HG03342 (cell line): ENCODE data around the gene TMEM126A.
A peak's percentile ranks its signal among the peaks of the same experiment; 100 is the strongest.
"Not testable (repeated sequence)": the region's sequence is repeated elsewhere in the genome, so short reads cannot be mapped to it uniquely, and the experiment has no call there.

ENCODE experiments used
- ATAC-seq: cut with Tn5 transposase; IDR thresholded peaks from one replicate; pipeline ENCODE4 v1.9.1; 2021; ENCODE audit warnings: mild to moderate bottlenecking, moderate library complexity; ENCODE audit not compliant: unreplicated experiment

TMEM126A gene

GRCh38 chr11:85656777-85657176 is 9.0 kb downstream of the TMEM126A start:
- ATAC-seq = no peak

DNA sequence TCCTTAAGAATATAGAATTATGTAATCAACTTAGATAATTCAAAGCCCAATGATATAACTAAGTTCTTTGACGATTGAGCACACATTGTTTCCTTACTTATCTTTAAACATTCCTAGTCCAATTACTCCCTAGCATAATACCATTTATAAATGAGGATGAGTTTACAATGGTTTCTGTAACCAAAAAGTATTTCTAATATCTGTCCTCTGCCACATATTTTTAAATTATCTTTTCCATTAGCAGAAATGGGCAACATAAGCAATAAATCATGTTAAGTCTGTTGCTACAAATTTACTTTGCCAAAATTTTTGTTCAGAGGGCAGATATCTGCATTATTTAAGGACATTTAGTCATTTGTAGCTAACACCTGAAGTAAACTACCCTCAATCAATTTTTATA is 10.4 kb downstream of the TMEM126A start:
- no peak for ATAC-seq

DNA sequence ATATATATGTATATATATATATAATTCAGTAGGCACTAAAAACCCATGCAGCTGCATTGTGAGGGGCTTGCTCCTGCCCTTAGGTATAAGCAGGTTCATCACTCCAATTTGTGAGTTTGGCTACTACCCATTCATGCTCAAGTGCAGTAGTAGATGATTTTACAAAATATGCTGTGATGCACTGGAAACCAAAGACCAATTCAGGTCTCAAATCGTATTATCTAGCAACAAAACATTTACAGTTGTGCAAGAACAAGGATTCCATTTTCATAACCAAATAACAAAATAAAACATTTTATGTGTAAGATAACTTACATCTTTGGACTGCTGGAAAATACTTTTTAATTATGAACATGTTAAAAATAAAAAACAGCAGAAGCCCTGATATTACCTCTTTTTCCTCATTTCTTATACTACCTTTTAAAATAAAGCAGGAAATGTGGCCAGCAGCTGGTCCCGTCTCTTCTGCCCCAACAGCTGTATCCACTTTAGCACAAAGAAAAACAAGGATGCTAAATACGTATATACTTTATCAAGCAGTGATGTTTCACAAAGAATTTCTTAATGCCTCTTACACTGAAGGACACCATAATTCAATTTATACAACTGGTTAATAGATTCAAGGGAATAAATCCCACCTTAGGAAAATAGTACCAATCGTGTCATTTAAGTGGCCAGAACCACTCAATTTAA is 14.4 kb downstream of the TMEM126A start:
- no peak for ATAC-seq

DNA sequence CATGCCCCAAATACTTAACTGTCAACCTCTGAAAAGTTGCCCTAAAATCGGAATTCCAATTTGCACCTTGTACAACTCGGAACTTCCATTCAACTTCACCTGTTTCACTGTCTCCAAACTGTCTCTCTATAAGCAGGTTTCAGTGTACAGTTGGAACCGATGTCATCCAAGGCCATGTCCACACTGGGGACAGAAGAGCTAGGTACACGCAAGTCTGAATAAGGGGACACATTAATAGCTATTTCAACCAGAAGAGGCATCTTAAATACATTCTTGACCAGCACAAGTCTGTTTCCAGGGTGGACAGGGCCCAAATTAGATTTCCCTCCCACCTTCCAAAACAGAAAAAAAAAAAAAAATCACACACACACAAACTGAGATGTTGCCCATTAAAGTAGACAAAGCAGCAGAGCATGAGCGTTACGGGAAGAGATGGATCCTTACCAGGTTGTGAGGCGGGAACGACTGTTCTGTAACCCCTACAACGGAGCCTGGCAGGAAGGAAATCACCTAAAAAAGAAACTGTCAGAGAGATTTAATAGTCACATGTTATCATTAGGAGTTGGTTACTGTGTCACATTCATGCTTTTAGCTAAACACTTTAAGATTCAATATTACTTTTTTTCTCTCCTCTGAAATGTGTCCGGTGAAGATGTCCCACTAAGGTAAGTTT is 15.4 kb downstream of the TMEM126A start:
- ATAC-seq = no peak

DNA sequence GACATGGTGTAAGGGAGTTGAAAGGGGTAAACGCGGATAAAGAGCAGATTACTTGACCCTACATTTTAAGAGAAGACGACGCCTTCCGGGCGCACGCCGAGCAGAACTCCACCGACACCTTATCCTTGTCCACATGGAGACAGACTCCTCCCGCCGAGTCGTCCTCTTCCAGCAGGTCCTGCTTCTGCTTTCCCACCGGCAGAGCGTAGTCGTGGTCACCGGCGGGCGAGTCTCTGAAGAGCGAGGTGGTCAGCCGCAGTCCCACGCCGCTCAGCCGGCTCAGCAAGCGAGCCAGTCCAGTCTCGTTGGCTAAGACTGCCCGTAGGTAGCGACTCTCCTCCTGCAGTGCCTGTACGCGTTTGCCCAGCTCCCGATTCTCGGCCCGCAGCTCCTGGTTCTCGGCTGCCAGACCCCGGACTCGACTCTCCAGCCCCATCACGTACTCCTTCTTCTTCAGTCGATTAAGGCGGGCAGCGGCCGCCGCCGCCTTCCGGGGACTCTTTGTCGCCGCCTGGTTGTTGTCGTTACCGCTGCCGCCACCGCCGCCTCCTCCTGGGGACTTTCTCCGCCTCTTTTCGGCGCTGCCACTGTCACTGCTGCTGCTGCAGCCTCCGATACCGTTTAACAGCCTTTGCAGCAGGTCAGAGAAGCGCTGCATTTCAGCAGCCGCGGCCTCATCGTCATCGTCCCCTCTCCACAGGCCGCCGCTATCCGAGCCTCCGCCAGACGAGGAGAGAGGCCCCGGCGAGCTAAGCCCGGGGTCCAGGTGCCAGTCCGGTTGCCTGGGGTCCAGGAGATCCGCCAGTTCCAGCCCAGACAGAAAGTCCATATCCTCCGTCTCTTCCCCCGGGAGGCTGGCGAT is 16.2 kb downstream of the TMEM126A start:
- peak; percentile 70 for ATAC-seq

GRCh38 chr11:85664615-85665481 is 17.1 kb downstream of the TMEM126A start, which contains the start of gene CREBZF:
Gene CREBZF, minus strand, starts transcription at chr11:85665129. Its CDS starts 254 bp downstream, at chr11:85664875.
- ATAC-seq = peak; percentile 87

DNA sequence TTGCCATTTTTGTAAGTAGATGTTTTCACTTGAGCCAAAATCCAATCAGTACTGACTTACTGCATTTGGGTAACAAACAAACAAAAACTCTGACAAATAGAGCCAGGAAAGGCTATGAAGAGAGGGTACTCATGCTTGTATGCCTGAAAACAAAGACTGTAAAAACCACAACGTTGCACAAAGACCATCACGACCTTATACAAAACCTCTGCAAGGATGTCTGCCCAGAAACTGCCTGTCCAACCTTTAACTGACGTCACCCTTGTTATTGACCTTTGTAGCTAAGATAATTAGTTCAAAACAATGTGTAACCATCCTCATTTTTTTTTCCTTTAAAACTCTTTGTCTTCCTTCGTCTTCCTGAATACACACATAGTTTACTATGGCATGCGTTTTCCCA is 18.0 kb downstream of the TMEM126A start:
- ATAC-seq = no peak

- ATAC-seq = no peak
These were observed 18.9 kb downstream of the TMEM126A start for GRCh38 chr11:85666687-85667086.

DNA sequence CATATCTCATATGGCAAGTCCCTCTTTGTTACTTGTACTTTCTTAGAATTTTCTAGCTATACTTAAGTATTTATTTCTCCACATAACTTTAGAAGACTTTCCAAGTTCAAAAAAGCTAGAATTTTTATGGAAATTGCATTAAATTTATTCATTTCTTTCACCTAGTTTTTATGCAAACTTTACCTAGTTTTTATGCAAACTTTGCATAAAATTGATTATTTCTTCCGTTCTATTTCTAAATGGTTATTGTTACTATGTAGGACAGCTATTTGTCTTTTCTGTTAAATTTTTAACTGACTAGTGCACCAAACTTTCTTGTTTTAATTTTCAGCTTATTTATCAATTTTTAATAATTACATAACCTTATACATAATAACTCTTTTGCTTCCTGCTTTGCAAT is 20.4 kb downstream of the TMEM126A start:
- no peak for ATAC-seq

GRCh38 chr11:85670949-85671663 is 23.3 kb downstream of the TMEM126A start:
- not testable (repeated sequence) for ATAC-seq

GRCh38 chr11:85672105-85672902 is 24.5 kb downstream of the TMEM126A start:
- no peak for ATAC-seq

DNA sequence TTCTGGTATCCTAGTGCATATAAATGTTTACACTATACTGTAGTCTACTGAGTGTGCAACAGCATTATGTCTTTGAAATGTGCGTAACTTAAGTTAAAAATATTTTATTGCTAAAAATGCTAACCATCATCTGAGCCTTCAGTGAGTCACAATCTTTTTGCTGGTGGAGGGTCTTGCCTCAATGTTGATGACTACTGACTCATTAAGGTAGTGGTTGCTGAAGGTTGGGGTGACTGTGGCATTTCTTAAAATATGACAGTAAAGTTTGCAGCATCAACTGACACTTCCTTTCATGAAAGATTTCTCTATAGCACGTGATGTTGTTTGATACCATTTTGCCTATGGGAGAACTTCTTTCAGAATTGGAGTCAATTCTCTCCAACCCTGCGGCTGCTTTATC is 25.6 kb downstream of the TMEM126A start:
- ATAC-seq = no peak

DNA sequence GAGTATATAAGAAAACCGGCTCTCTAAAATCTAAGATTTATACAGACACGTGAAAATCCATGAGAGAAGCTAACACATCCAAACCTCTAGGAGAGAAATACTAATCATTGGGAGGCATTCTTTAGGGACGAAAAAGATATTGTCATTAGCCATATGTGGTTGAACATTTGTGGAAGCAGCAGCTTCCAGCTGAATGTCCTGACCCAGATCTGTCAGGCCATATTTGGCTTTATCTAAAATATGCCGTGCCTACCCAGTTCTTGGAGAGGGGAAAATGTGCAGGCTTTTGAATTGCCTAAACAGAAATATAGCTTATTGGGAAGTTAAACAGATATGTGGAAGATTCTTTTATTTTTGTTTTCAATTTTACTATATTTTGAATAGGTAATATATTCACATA is 31.8 kb downstream of the TMEM126A start:
- no peak for ATAC-seq

DNA sequence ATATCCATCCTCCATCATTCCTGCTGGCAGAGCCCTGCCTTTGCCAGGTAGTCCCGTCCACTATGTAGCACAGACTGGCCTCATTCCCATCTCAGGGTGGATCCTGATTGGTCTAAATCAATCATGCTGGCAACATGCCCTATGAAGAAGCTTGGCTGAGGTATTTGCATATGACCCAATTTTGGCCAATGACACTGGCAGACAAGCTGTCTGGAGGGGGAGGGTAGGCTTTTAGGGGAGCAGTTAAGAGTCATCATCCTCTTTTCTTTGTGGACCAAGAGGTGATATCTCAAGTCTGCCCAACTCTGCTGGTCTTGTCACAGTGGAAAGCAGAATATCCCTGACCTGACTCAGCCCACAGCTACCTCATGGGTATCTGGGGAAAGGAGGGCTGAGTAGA is 33.1 kb downstream of the TMEM126A start:
- no peak for ATAC-seq

GRCh38 chr11:85682330-85683305 is 34.9 kb downstream of the TMEM126A start:
- ATAC-seq = peak; percentile 85

DNA sequence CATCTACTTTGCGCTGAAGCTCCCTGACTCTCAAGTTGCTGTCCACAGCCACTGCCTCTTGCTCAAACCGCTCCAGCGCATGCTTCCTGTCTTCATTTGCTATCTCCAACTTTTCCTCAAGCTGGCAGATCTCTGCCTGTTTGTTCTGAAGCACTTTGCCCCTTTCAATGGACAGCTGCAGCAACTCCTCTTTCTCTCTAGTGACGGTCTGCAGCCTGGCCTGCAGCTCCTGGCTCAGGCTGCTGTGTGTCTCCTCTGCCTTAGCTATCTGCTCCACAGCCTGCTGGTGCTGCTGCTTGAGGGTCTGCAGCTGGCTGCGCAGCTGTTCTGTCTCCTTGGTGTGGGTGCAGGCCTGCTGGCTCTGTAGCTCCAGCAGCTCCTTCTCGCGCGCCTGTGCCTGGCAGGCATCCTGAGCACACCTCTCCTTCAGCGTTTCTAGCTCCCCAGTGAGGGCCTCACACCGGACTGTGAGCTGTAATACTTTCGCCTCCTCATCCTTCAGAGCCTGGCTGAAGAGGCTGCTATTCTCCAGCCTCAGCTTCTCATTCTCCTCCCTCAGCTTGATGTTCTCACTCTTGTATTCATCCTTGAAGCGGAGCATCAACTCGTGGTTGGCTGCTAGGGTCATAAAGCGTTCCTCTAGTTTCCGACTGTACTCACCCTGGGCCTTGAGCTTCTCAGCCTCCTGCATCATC is 37.5 kb downstream of the TMEM126A start:
- ATAC-seq = no peak

DNA sequence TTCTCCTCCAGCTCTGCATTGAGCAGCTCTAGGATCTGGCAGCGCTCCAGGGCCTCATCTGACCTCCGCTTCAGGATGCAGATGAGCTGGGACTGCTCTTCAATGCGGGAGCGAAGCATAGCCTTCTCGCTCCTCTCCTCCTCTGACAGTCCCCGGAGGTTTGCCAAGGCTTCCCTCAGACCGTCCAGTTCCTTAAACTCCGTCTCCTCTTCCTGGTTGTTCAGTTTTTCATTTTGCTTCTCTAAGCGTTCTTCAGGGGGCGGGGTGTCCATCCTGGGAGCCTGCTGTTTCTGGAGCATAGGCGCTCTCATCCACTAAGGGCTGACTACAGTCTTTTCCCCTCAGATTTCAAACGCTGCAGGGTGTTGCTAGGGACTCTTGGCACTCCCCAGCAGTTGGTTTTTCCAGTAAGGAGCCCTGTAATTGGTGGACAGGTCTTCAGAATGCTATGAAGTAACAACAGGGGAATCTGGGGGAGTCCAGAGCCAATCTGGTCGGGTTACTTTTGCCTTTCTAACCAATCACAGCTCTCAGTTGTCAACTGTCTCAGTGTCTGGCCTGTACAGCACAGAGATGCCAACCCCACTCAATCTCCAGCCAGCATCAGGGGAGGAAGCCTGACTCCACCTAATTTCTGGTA is 38.2 kb downstream of the TMEM126A start, which contains the start of gene CCDC89:
Gene CCDC89 (minus strand): TSS at position 376 of the 640 bp plus-strand sequence. CDS start 65 bp downstream, at position 311.
- ATAC-seq = no peak
